H1 (cell line): ENCODE data around the gene RBM8A. TPM values are rescaled to one million over a fixed set of nuclear protein-coding genes. Genes with fewer than 3 reads are reported as not detected.

Experiments used
- CEBPB ChIP-seq: IDR thresholded peaks from 2 replicates; pipeline ENCODE4 v1.6.1; 2012; ENCODE audit warnings: low read depth, low read length
- E2F6 ChIP-seq: IDR thresholded peaks from 2 replicates; pipeline ENCODE4 v1.6.1; 2012; ENCODE audit warnings: inconsistent platforms
- JUN ChIP-seq: IDR thresholded peaks from 2 replicates; pipeline ENCODE4 v1.6.1; 2011; ENCODE audit warnings: low read depth, mild to moderate bottlenecking, improper control_type of control experiment, low read length
- RXRA ChIP-seq: IDR thresholded peaks from 2 replicates; pipeline ENCODE4 v1.6.1; 2011; ENCODE audit warnings: low read depth, mild to moderate bottlenecking, low read length, moderate library complexity; ENCODE audit not compliant: insufficient read depth
- SAP30 ChIP-seq: fragments of 300-600 bp; sonication (generic); IDR thresholded peaks from 2 replicates; pipeline ENCODE4 v1.7.1; 2012; ENCODE audit warnings: low read length, moderate library complexity, mild to moderate bottlenecking, inconsistent platforms; ENCODE audit not compliant: insufficient read depth, insufficient replicate concordance
- SRF ChIP-seq: IDR thresholded peaks from 2 replicates; pipeline ENCODE4 v1.6.1; 2011; ENCODE audit warnings: mild to moderate bottlenecking, low read depth, low read length, moderate library complexity
- polyA plus RNA-seq, 7 experiments: library from polyadenylated mRNA; depleted of rRNA in 3 of 7; stranded (reverse) in 5 of 7; unstranded in 2 of 7; fragments of >200 nt in 5 of 7; fragments of 200-250 nt in 2 of 7; gene quantifications; 1 replicate in 5 of 7; 2 replicates in 1 of 7; 4 replicates in 1 of 7; pipeline versions ENCODE4 v1.2.1 to v1.2.3, GENCODE V29; 2011 to 2013; ENCODE audit warnings: missing spikeins in 2 of 7, mixed read lengths in 2 of 7
- total RNA-seq: library from RNA; stranded (reverse); fragmentation: NEBNext Ultra II Directional; extraction: Animal tissue kit (Norgen Biotek cat#: 25700); gene quantifications from 2 replicates; pipeline ENCODE4 v1.2.1, GENCODE V29; 2021

RBM8A gene
- total and polyA plus RNA-seq, 2 of the 8 experiments (the other 6 are each of a cell fraction or from before 2014, with no cell fraction given): 125 to 216 TPM

GRCh38 chr1:145916745-145917144 lies 10.5 kb downstream of the RBM8A start (continued):
- no peak for TF ChIP-seq E2F6
- no peak for TF ChIP-seq CEBPB
- TF ChIP-seq SRF: no peak
- no peak for TF ChIP-seq SAP30
- TF ChIP-seq RXRA: no peak
- no peak for TF ChIP-seq JUN
